ENCODE results near the gene APEH. TPM values are rescaled to one million over a fixed set of nuclear protein-coding genes. Genes with fewer than 3 reads are reported as not detected.

Gene APEH
- total RNA-seq, 2 experiments from 2014 or later = 165 to 166 TPM

DNA sequence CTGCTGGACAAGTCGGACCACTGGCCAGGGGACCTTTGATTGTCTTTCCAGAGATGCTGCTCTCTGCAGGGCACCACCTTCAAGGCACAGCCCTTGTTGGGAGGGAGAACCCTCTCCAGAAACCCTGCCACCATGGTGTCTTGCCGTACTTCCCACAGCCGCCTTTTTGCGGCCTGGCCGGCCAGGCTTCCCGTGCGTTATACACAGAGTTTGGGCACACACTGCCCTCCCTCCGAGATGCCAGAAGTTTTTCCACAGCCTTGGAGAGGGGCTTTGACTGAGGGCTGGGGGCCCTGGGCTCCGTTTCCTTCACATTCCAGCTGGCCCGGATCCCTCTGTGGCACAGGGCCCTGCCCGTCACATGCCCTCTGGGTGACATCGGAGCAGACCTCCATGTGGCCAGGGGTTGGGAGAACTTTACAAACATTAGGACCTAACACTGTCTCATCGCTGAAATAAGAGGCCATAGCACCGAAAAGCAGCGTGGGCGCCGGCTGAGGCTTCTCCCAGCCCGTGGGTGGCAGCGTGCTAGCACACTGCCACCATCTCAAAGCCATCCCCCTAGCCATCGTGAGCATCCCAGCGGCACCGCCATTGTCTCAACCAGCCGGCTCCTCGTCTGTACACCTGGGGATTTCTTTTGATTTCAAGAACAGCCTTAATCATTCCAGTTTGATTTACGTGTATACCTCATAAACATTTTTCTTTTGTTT, 6.3 kb upstream of the APEH start:
- peaks cover 9% of the 10 kb centered on the region for H3K4me1 Mint-ChIP-seq (ENCODE audit: low read depth)
- ATAC-seq = no peak
- H3K9me3 Mint-ChIP-seq = no peaks in the 10 kb centered on the region
- no peaks in the 10 kb centered on the region for H3K36me3 Mint-ChIP-seq (ENCODE audit: low read depth)
- ChIA-PET CTCF (no interaction called here), POLR2A (no interaction called here)
- H3K4me3 Mint-ChIP-seq = no peak overlapping the region
- intact Hi-C loops (cut with micrococcal nuclease) = no loop called here
- no peak for TF ChIP-seq CTCF (IDR thresholded peaks at IDR 0.05)
- DNase-seq = no peak
- H3K27ac Mint-ChIP-seq = no peak overlapping the region
- no peaks in the 10 kb centered on the region for H3K27me3 Mint-ChIP-seq

- peaks cover 12% of the 10 kb centered on the region for H3K4me1 Mint-ChIP-seq (ENCODE audit: low read depth)
- intact Hi-C loops (cut with micrococcal nuclease) = no loop called here
- H3K9me3 Mint-ChIP-seq = no peaks in the 10 kb centered on the region
- TF ChIP-seq CTCF (IDR thresholded peaks at IDR 0.05) = no peak
- ChIA-PET CTCF (interaction anchor here (1.4 to 2.0 kb wide), 2 partner anchors 129 to 131 kb away, joined by 8 to 25 read pairs; no protein-coding TSS in a partner anchor), POLR2A (no interaction called here)
- H3K27ac Mint-ChIP-seq = no peak overlapping the region
- peaks cover 2% of the 10 kb centered on the region for H3K36me3 Mint-ChIP-seq (ENCODE audit: low read depth)
- no peak for ATAC-seq
- DNase-seq = no peak
- no peaks in the 10 kb centered on the region for H3K27me3 Mint-ChIP-seq
- H3K4me3 Mint-ChIP-seq = no peak overlapping the region
Measured at GRCh38 chr3:49668414-49668797, 5.7 kb upstream of the APEH start.

DNA sequence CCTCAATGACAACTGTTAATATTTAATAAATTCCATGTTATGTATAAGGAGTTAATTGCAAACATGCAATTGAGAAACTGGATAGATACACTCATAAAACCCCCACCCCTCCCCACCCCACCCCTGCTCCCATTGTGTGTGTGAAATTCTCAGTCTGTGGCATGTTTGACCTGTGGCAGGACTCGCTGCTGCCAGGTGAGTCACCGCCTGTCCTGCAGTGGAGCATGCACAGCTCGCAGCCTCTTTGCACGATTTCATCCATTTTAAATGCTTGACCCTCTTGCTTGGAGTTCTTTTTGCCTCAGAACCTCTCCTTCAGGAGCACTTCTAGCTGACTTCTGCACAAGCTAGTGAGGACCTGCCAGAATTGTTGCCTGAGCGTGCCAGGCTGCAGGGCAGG, 5.3 kb upstream of the APEH start:
- Mint-ChIP-seq H3K4me3 (no peak overlapping the region), H3K27ac (no peak overlapping the region), H3K9me3 (no peaks in the 10 kb centered on the region), H3K4me1 (ENCODE audit: low read depth) (peaks cover 14% of the 10 kb centered on the region), H3K36me3 (ENCODE audit: low read depth) (peaks cover 2% of the 10 kb centered on the region), H3K27me3 (no peaks in the 10 kb centered on the region)
- ChIA-PET POLR2A (no interaction called here), CTCF (interaction anchor here (0.9 to 2.0 kb wide), 3 partner anchors 102 to 131 kb away, joined by 4 to 25 read pairs (median 8); no protein-coding TSS in a partner anchor)
- no peak for DNase-seq
- intact Hi-C loops (cut with micrococcal nuclease) = no loop called here
- ATAC-seq = no peak
- TF ChIP-seq CTCF (IDR thresholded peaks at IDR 0.05) = no peak

DNA sequence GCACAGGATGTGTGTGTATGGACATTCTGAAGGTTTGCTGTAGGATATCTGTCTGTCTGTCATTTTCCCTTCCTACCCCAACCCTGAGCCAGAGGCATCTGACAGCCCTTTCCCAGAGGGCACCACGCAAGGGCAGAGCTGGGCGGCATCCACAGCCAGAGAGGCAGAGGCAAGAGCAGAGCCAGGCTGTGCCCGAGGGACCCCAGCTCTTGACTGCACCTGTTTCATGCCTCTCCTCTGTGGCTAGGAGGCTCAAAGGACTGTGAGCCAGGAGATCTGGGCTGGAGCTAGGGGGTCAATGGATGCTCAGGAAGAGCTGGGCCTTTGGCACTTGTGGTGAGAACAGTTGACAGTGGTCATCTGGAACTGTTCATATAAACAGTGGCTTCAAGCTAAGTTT, 4.8 kb upstream of the APEH start:
- ChIA-PET CTCF (interaction anchor here (0.9 to 2.0 kb wide), 3 partner anchors 102 to 131 kb away, joined by 4 to 25 read pairs (median 8); no protein-coding TSS in a partner anchor), POLR2A (no interaction called here)
- peaks cover 2% of the 10 kb centered on the region for H3K36me3 Mint-ChIP-seq (ENCODE audit: low read depth)
- no peak for TF ChIP-seq CTCF (IDR thresholded peaks at IDR 0.05)
- no peaks in the 10 kb centered on the region for H3K9me3 Mint-ChIP-seq
- no peak overlapping the region for H3K4me3 Mint-ChIP-seq
- H3K27ac Mint-ChIP-seq = no peak overlapping the region
- no peak for DNase-seq
- peaks cover 14% of the 10 kb centered on the region for H3K4me1 Mint-ChIP-seq (ENCODE audit: low read depth)
- no peaks in the 10 kb centered on the region for H3K27me3 Mint-ChIP-seq
- intact Hi-C loops (cut with micrococcal nuclease) = no loop called here
- no peak for ATAC-seq

- no peak for TF ChIP-seq CTCF (IDR thresholded peaks at IDR 0.05)
- ChIA-PET CTCF (interaction anchor here (0.7 to 3.3 kb wide), 24 partner anchors 11 to 419 kb away, joined by 3 to 185 read pairs (median 4); partner anchors contain the start of gene DAG1), POLR2A (interaction anchor here (1.2 to 4.6 kb wide), 2 partner anchors 11 to 131 kb away, joined by 5 to 37 read pairs; no protein-coding TSS in a partner anchor)
- H3K4me3 Mint-ChIP-seq = no peak overlapping the region
- H3K9me3 Mint-ChIP-seq = no peaks in the 10 kb centered on the region
- H3K4me1 Mint-ChIP-seq (ENCODE audit: low read depth) = peaks cover 26% of the 10 kb centered on the region
- intact Hi-C loops (cut with micrococcal nuclease) = loop anchor here (1.0 kb wide), 1 partner anchor 131 kb away; no protein-coding TSS in a partner anchor
- ATAC-seq = no peak
- peaks cover 8% of the 10 kb centered on the region for H3K36me3 Mint-ChIP-seq (ENCODE audit: low read depth)
- H3K27me3 Mint-ChIP-seq = no peaks in the 10 kb centered on the region
- H3K27ac Mint-ChIP-seq = no peak overlapping the region
- DNase-seq = no peak
Measured at GRCh38 chr3:49670940-49671290, 3.2 kb upstream of the APEH start.

Data from activated CD8-positive, alpha-beta T cell treated with anti-CD3 and anti-CD28 coated beads for 36 hours (primary cell).